HG03108 (cell line): ENCODE measurements around the gene SOWAHD.
"Not testable (repeated sequence)": the region's sequence is repeated elsewhere in the genome, so short reads cannot be mapped to it uniquely, and the experiment has no call there.

Experiments used
- ATAC-seq: cut with Tn5 transposase; IDR thresholded peaks from one replicate; pipeline ENCODE4 v1.9.1; 2021; ENCODE audit warnings: moderate library complexity; ENCODE audit not compliant: unreplicated experiment

SOWAHD gene, protein sequence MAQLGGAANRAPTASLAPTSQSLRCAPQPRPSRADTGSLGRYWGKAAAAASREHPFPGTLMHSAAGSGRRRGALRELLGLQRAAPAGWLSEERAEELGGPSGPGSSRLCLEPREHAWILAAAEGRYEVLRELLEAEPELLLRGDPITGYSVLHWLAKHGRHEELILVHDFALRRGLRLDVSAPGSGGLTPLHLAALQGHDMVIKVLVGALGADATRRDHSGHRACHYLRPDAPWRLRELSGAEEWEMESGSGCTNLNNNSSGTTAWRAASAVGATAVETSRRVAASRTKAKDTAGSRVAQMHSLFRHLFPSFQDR

DNA sequence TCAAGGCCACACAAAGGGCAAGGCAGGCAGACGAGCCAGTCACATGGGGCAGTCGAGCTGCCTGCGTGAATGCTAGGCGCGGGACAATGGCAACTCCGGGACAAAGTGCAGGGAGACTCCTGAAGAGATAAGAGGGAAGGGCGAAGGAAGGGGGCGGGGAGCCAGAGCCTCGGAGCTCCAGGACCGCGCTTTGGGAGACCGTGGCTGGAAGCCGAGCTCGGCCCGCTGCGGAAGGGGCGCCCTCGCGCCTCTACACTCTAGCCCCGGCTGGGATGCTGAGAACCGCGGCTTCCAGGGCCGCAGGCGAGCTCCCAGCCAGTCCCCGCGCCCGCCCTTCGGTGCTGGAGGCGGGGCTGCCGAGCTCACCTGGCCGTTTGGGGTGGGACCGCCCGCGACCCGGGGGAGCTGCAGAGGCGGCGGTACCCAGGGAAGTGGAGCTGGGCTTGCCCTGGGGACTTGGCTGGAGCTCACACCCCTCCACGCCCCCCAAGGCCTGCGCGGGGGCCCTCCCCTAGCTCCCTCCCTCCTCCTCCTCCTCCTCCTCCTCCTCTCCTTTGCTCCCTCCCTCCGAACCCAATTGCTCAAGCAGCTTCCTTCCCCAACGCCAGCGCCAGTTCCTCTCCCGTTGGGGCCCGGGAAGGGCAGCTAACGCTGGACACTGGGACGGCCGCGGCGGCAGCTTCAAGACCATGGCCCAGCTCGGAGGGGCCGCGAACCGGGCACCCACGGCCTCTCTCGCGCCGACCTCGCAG lies at the start of gene SOWAHD:
Gene SOWAHD (plus strand): TSS at position 610 of the 752 bp plus-strand sequence. CDS start 80 bp downstream, at position 690.
- ATAC-seq, result no peak

DNA sequence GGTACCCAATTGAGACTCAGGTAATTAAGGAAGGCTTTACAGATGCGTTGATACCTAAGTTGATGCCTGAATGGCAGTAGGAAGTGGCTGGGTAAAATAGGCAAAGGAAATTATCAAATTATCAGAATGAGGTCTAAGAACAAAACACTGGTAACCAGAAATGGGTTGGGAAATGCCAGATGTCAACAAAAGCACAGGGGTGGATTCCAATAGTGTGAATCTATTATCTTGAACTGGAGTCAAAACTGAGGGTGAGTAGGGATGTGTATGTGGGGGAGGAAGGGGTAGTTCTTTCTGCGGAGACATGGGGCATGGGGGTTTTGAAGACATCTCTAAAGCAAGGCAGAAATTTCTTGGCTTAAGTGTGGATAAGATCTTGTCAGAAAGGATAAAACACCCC lies 49.5 kb upstream of the SOWAHD start:
- no peak for ATAC-seq

DNA sequence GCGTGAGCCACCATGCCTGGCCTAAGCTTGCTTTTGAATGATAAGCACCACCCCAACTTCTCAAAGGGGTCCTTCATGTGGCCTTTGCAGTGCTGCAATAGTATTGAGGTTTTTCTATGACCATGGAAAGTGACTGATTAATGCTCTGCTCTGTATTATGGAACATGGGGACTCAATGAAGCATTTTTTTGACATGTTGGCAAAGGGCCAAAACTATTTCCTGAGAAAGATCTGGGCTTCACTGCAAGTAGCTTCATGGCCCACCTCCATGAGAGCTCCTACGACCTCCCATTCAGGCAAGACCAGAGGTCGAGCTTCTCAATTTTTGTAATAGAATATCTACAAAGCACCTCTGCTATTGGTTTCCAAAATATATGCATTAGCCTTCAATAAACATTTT lies 48.8 kb upstream of the SOWAHD start:
- no peak for ATAC-seq

GRCh38 chrX:119721487-119721886 lies 36.9 kb upstream of the SOWAHD start:
- no peak for ATAC-seq

DNA sequence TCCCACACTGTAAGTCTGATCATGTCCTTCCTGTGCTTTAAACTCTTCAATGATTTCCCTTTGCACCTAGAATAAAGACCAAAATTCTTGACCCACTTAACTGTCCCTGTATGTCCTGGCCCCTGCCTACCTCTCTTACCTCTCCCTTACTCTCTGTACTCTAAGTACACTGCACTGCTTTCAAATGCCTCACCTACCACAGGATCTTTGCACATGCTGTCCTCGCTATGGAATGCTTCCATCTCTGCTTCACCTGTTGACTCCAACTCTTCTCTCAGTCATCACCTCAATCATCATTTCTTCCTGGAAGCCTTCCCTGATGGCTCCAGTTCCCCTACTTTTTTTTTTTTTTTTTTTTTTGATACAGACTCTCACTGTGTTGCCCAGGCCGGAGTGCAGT lies 36.5 kb upstream of the SOWAHD start:
- ATAC-seq, result no peak

GRCh38 chrX:119726900-119727555 lies 31.4 kb upstream of the SOWAHD start:
- ATAC-seq, result no peak

DNA sequence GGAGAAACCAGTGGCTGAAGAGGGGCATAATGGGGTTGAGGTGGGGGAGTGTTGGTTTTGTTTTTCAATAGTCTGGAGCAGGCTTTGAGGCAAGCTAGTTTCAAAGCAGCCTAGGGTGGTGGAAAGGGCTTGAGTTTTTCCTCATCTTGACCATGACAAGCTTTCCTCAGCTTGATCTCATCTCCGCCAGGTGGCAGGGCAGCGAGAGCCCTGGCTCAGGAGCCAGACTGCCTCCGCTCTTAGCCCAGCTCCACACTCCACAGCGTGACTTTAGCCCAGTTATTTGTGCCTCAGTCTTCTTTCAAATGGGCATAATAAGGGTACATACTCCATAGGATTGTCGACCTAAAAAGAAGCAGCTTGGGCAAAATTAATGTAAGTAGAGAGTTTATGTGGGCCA lies 29.9 kb upstream of the SOWAHD start:
- no peak for ATAC-seq

DNA sequence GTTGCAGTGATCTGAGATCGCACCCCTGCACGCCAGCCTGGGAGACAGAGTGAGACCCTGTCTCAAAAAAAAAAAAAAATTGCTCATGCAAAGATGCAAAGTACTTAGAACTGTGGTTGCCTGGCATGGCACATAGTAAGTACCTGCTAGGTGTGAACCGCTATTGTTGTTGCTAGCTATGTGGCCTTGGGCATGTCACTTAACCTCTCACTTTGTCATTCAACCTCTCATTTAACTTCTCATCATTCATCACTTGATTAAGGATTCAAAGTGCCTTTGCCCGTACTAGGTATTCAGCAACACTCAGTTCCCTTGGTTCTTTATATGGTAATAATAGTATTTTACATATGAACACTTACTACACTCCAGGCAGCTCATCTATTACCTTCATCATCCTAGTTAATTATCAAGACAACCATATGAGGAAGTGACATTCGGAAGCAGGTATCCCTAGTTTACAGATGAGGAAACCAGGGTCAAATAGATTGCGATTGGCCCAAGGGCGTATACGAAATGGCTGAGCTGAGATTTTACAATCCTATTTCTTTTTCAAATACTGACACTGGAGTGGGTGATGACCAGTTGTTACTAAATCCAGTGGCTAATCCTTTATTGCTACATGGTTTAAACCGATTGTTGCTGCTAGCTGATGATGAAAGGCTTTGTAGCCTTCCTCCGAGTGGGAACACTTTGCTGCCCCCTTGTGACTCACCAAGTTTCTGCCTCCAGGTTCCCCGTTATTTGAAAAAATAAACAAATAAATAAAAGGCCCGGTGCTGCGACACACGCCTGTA lies 28.8 kb upstream of the SOWAHD start:
- no peak for ATAC-seq

- no peak for ATAC-seq
Measured at GRCh38 chrX:119734897-119735339, 23.5 kb upstream of the SOWAHD start.

GRCh38 chrX:119735467-119735866 lies 22.9 kb upstream of the SOWAHD start:
- no peak for ATAC-seq

GRCh38 chrX:119736206-119736764 lies 22.1 kb upstream of the SOWAHD start:
- no peak for ATAC-seq

GRCh38 chrX:119738742-119739141 lies 19.6 kb upstream of the SOWAHD start:
- ATAC-seq, result no peak

DNA sequence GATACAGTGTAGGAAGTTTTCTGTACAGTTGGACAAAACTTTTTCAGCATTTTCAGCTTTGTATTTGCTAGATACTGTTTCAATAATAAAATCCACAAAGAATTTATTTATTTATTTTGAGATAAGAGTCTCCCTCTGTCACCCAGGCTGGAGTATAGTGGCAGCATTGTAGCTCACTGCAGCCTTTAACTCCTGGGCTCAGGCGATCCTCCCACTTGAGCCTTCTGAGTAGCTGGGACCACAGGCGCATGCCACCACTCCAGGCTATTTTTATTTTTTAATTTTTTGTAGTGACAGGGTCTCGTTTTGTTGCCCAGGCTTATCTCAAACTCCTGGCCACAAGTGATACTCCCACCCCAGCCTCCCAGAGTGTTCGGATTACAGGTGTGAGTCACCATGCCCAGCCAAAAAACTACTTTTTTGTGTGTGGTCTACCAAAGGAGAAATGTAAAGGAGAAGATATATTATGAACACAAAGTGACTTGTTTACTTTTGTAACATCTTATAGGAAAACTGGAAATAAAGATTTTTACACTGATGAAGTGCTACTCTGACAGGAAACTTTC lies 13.0 kb upstream of the SOWAHD start:
- ATAC-seq, result no peak

GRCh38 chrX:119750131-119750530 lies 8.3 kb upstream of the SOWAHD start:
- ATAC-seq, result not testable (repeated sequence)

- not testable (repeated sequence) for ATAC-seq
Measured at GRCh38 chrX:119750751-119751150, 7.6 kb upstream of the SOWAHD start.

DNA sequence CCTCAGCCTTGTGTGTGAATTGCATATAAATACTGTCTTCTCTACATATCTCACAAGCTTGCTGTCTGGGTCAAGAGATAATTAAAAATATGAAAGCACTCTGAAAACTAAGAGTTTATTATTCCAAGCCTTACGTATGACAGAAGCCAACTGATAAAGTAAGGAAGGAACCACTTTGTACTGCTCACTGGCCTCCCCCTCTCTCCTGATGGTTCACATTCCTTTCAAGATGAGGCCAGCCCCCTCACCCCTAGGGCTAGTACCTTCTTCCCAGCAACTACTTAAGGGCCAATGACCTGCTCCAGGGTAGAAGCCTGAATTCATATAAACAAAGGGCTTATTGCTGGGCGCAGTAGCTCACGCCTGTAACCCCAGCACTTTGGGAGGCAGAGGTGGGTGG lies 5.4 kb upstream of the SOWAHD start:
- ATAC-seq, result no peak

DNA sequence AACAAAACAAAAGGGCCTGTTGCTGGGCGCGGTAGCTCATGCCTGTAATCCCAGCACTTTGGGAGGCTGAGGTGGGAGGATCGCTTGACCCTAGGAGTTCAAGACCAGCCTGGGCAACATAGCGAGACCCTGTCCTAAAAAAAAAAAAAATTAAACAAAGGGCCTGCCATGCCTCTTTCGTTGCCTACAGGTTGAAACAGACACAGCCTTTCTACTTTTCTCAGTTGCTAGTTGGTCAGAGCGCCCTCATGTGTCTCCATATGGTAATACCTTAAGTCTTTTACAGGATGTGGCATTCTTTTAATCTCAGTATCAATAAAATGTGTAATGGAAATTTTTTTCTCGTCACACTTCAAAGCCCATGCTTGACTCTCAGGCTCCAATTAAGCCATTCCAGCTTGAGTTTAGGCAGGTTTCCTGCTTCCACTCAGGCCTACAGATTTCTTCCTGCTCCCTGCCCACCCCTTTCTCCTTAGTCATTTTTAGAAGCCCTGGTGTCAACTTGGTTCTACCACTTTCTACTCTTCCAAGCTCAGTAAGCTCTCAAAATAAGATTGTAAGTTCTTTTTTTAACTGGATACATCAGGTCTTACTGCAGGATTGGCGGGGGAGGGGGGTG lies 4.6 kb upstream of the SOWAHD start:
- no peak for ATAC-seq

GRCh38 chrX:119755981-119756533 lies 2.3 kb upstream of the SOWAHD start:
- ATAC-seq, result peak; percentile 69

- ATAC-seq, result no peak
Measured at GRCh38 chrX:119756926-119757635, 1.3 kb upstream of the SOWAHD start.
